HG03432 (cell line): ENCODE data around the gene SFTPA2.
A peak's percentile ranks its signal among the peaks of the same experiment; 100 is the strongest.
"Not testable (repeated sequence)": the region's sequence is repeated elsewhere in the genome, so short reads cannot be mapped to it uniquely, and the experiment has no call there.

Experiments used
- ATAC-seq: cut with Tn5 transposase; IDR thresholded peaks from one replicate; pipeline ENCODE4 v1.9.1; 2021; ENCODE audit warnings: mild to moderate bottlenecking, moderate library complexity; ENCODE audit not compliant: unreplicated experiment

Gene SFTPA2

DNA sequence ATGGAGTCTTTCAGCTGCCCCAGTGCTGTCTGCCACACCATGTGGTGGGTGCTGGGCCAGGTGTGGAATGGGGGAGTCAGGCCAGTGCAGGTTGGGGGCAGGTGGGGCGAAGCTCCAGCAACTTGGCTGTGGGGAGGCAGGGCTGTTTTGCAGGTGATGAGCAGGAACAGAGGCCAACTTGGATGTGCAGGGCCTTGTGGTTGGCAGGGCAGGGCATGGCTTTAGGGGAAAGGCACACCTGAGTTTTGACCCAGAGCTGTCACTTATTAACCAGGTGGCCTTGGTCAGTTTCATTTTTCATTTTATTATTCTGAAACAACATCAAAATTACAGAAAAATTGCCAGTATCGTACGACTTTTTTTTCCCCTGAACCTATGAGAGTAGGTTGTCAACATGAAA lies 1.1 kb upstream of the SFTPA2 start:
- no peak for ATAC-seq

DNA sequence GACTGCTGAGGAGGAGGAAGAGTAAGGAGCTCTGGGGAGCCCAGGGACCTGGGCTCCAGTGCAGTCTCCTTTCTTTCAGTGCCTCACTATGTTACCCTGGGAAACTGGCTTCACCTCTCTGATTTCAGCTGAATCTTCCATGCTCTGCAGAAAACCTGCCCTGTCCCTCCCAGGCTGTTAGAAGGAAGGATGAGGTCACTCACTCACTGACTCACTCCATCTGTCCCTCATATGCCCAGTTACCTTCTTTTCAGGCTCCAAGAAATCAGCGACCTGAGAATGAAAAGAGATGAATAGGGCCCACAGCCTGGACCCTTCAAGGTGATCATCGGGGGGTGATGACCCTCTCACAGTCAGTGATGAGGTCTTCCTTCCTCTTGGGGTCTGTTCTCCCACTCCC lies 481 bp downstream of the SFTPA2 start:
- ATAC-seq: no peak

DNA sequence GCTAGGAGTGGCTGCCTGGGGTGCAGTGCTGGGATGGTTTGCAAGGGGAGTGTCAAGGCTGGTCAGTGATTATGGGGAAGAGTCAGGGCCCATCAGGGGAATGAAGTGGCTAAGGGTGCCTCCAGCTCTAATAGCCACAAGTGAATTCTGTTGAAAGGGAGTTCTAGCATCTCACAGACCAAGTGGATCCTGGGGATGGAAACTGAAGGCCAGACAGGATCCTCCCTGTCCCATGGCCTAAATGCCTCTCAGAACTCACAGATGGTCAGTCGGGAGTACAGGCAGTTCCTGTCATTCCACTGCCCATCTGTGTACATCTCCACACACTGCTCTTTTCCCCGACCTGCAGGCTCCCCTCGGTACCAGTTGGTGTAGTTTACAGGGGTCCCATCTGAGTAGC lies 3.2 kb downstream of the SFTPA2 start:
- not testable (repeated sequence) for ATAC-seq

DNA sequence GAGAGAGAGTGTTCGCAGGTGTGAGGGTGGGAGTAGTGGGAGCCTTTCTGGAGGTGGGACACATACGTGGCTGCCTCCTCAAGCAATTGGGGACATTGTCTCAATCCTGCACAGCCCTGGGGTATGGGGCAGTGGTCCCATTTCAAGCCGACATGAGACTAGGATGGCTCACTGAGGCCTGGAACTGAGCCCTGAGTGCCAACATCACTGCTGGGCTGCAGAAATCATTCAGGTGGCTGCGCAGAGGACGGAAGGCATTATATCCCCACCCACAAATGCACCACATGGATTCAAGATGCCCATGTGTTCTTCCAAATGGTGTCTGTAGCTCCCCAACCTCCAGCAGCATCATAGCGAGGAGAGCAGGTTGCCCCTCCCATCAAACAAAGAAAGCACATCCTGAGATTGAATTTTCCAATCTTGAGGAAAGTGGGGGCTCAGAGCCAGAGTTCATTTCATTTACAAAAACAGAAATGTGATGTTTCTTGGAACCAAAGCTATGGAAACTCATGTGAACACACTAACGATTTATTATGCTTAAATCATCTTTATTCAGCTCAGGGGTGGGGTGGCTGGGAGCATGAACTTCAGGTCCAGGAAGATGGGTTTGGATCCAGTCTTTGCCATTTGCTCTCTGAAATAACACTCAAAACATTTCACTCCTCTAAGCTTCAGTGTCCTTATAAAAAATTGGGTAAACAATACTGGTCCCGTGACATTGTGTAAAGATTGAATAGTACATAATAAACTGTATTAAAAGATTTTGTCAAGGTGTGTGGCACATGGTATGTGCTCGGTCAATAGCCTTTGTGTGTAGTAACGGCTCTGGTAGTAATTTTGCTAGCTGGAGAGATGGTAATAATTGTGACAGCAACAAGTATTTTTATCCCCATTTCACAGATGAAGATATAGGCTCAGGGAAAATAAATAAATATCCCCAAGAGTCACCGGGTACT lies 4.6 kb downstream of the SFTPA2 start:
- ATAC-seq: no peak

DNA sequence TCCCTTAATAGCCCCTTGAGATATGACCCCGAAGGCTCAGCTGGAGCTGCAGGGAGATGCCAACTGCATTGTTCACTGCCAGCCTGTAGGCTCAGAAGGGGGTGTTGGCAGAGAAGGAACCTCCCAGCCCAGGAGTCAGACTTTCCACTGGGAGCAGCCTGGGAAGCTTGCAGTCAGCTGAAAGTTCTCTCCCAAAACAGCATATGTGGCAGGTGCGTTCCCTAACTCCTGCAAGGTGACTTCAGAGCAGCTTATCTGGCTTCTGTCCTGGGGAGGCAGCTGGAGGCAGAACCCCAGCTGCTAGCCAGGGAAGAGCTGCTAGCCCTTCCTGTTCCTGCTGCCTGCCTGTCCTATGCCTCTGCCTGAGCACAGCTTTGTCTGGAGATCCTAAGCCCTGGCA lies 8.1 kb downstream of the SFTPA2 start:
- no peak for ATAC-seq

DNA sequence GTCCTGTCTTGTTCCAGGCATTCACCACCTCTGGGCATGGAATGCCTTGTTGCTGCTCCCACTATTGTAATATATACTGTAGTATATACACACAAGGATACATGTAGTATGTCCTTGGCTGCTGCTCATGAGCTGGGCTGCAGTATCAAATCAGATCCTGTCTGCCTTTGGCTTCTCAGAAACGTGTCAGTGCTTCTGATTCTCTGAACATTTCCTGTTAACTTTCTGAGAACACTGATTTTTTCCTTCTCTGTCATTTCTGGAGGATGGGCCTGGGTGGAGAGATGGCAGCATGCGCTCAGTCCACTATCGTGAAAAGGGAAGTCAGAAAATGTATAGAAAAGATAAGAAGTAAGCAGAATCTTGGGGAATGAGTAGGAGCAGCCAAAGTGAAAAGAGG lies 12.2 kb downstream of the SFTPA2 start:
- no peak for ATAC-seq

DNA sequence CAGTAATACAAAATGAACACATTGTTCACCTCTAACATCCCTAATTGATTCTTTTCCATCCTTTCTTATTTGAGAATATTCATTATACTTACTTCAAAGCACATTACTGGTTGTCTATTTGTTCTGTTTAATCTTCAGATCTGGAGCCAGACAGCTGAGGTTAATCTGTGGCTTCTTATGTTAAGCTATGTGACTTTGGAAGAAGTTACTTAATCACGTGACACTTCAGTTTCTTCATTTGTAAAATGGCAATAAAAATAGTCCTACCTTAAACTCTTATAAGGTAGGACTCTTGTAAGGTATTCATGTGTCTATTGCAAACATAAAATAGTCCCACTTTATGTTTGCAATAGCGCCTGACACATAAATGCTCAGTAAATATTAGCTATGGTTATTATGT lies 13.1 kb downstream of the SFTPA2 start:
- not testable (repeated sequence) for ATAC-seq

DNA sequence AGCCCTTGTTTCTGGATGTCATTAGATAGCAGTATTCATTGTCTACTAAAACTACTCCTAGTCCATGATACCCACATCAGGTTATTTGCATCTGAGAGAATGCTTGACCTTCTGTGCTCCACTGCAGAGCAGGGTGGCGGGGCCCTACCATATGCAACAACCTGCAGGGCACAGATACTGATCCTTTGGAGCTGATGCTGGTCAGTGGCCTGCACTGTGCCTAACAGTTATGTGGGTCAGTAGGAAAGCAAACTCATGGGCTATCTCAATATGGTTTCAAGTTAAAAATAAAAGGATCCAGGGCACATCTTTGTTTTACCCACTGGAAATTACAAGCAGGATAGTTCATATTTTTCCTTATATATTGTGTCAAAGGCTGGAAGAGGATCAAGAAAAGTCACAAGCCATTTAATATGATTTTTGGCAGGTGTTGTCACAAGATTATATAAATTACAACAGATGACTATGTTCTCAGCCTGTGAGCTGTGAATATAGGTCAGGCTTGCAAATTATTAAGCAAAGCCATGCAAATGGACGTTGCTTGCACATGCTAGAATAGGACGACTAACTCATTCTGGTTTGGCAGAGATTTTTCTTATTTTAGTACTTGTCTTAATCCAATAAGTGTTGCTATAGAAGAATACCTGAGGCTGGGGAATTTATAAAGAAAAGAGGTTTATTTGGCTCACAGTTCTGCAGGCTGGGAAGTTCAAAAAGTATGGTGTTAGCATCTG lies 15.1 kb downstream of the SFTPA2 start:
- ATAC-seq: not testable (repeated sequence)

DNA sequence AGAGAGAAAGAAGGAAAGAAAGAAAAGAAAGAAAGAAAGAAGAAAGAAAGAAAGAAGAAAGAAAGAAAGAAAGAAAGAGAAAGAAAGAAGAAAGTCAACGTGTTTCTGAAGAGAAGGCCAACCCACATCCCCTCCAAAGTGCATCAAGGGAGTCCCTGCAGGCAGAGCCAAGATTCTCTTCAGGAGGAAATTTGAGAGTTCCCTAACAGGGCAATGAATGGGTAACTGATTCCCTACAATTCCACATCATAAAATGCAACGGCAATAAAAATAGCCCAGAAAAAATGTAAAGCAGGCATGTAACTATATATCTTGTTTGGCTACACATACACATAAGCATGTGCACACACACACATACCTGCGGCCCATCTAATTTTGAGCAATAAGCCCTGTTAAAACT lies 15.8 kb downstream of the SFTPA2 start:
- ATAC-seq: not testable (repeated sequence)

DNA sequence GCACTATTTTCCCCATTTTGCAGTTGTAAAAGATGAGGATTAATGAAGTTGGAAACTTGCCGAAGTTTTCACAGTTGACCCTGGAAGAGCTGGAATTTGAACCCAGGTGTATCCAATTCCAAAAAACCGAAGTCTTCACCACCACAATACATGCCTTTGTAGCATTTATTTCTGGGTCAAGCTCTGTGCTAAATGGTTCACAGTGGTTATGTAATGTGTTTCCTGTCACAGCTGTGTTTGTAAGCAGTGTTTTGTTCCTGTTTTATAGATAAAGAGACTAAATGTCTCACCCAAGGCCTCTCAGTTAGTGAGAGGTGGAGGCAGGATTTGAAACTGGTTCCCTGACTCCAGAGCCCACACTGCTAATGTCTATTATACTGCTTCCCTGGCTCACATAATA lies 17.6 kb downstream of the SFTPA2 start:
- no peak for ATAC-seq

DNA sequence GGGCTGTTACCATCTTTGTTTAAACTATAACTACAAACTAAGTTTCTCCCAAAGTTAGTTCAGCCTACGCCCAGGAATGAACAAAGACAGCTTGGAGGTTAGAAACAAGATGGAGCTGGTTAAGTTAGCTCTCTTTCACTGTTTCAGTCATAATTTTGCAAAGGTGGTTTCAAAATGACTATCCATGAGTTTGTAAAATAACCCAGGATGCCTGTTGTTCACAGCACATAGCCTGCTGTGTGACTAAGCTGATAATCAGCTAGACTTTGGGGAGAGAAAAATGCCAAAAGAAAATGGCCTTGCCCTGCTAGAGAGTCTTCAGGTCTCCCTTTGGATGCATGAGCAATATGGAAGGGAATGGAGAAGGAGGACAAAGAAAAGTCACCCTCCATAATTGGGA lies 19.3 kb downstream of the SFTPA2 start:
- peak; percentile 95 for ATAC-seq

DNA sequence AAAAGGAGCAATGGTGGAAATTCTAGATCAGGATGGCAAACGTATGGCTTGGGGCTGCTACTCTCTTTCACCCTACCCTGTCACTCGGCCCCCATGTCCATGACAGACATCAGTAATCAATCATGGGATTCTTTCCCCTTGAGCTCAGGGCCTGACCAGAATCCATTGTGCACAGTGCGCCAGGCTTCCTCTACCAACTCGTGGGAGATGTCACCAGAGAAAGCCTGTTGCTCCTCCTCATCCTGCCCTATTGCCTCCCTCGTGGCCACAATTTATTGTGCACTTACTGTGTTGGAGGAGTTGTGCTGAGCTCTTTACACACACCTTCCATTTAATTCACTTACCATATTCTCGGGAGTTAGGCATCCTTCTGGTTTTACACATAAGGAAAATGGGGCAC lies 21.9 kb downstream of the SFTPA2 start:
- ATAC-seq: not testable (repeated sequence)

DNA sequence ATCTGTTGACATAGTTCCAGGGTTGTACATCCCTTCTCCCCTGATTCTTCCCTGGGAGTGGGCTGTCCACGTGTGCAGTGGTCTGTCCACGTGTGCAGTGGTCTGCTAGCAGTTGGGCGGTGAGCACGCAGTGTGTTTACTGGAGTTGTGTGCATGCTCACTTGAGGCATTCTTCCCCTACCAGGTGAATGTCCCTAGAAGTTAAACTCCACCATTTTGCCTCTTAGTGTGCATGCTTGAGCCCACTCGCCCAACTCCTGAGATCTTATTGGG lies 26.4 kb downstream of the SFTPA2 start:
- ATAC-seq: not testable (repeated sequence)

DNA sequence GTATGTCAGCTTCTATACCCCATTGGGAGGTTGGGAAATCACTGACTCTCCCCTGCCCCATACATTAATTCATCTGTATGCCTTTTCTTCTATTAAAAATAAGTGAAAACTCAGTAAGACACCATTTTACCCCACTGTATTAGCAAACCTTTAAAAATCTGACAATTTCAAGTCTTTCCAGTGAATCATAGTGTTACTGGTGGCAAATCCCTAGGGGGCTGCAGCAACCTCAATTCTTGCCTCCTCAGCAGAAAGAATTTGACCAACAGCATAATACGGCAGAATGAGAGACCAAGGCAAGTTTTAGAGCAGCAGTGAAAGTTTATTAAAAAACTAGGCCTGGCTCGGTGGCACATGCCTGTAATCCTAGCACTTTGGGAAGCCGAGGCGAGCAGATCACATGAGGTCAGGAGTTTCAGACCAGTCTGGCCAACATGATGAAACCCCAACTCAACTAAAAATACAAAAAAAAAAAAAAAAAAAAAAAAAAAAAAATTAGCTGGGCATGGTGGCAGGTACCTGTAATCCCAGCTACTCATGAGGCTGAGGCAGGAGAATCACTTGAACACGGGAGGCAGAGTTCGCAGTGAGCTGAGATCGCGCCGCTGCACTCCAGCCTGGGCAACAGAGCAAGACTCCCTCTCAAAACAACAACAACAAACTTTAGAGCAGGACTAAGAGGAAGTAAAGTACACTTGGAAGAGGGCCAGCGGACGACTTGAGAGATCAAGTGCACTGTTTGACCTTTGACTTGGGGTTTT lies 26.9 kb downstream of the SFTPA2 start:
- peak; percentile 42 for ATAC-seq

DNA sequence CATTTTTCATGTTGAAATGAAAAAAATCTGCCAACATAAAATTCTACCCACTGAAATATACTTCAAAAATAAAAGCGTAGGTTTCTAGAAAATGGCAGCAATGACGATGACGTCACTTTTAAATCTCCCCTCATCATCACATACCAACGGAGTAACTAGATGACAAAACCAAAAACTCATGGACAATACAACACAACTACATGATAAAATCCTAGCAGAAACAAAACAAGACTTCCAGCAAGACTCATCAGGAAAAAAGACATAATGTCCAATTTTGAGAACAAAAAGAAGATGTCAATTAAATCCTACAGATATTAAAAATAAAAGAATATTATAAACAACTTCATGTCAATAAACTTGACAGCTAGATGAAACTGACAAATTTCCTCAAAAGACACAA lies 31.9 kb downstream of the SFTPA2 start:
- not testable (repeated sequence) for ATAC-seq

DNA sequence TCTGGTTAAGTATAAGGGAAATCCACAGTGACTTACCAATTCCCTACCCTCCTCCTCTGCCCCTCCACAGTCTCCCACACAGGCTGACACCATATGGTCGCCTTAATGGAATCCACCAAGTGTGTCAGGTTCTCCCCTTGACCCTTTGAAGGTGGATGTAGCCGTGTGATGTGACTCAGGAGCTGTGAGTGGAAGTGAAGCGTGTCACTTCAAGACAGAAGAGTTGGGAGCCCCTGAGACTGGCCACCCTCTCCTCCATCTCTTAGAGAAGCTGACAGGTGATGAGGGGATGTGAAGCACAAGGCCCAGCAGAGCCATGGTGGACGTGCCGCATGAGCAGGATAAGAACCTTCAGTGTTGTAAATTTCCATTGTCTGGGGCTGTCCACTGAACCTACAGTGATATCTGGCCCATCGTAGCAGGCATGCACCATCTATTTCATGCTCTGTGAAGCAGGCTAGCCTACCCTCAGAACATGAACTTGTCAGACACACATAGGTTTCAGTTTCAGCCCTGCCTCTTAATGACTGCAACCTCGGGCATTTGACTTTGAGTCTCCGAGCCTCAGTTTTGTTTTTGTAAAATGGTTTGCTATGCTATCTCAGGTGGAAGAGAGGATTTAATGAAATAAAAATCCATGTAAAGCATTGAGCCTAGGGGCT lies 35.0 kb downstream of the SFTPA2 start:
- ATAC-seq: peak; percentile 91

DNA sequence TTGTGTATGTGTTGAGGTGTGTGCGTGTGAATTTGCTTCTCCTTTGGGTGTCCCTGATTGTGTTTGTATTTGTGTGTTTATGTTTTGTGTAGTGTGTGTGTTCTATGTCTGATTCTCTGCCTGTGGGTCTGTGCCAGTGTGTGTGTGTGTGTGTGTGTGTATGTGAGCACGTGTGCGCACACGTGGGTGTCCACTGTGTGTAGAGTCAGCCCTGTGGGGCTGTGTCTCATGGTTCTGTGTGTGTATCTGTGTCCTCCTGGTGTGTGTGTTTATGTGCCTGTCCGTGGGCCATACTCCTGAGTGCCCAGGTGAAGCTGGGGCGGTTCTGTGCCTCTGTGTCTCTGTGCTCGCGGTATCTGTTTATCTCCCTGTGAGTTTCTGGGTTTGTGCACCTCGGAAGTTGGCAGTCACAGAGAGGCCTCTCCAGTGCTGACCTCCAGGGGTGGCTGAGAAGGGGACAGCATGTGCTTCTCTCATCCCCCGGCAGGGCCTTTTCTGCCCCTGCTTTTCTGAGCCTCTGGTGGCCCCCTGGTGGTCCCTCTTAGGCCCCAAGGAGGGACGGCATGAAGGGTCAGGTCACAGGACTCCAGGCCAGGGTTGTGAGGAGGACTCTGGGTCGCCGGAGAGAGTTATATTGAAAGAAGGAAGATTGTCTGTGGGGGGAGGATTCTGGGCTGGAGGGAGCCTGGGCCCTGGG lies 36.9 kb downstream of the SFTPA2 start:
- ATAC-seq: not testable (repeated sequence)

DNA sequence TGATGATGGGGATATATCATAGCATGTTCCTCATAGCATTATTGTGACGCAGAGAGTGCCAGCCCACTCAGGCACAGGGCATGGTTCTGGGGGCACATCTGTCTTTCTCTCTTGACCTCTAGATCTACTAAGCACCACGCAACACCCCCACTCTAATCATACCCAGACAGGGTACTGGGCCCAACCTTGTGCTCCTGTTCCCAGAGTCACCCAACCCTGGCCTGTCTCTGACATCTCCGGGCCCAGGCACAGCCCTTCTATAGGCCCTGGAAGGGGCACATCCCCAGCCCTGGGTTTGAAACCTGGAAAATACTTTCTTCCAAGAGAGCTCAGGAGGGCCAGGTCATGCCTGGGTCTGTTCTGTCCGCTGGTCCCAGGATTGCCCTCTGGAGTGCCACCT lies 37.7 kb downstream of the SFTPA2 start:
- ATAC-seq: not testable (repeated sequence)

DNA sequence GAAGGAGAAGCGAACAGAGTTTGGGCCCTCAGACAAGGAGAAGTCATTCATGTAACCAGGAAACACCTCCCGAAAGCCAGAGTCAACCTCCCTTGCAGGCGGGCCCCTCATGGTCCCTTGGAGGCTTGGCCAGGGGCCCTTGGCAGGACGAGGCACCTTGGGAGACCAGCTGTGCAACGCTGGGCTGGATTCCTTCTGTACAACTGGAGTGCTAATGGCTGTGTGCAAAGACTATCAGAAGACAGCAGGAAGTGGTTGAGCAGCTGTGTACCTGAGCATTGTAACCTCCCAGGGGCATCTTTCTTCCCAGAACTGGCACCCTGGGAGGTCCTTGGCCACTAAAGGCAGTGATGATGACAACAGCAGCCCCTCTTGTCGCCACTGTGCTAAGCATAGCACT lies 38.5 kb downstream of the SFTPA2 start:
- not testable (repeated sequence) for ATAC-seq

DNA sequence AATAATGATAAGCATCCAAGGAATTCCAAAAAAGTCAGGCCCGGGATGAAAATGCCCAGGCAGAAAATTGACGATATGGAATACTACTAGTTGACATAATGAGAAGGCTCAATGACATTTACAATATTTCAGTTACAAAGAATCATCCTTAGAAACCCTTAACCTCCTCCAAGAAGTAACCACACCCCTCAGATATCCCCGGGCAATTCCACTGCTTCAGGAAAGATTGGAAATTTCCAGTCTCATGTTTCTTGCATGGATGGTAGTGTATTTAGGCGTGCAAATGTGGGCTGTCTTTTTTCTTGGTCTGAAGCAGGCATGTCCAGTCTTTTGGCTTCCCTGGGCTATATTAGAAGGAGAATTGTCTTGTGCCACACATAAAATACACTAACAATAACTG lies 42.6 kb downstream of the SFTPA2 start:
- ATAC-seq: not testable (repeated sequence)
